Muscle of arm (tissue), 12 donors: ENCODE data around the gene HSPA1L. TPM values are rescaled to one million over a fixed set of nuclear protein-coding genes. Genes with fewer than 3 reads are reported as not detected.
"Not testable (repeated sequence)": the region's sequence is repeated elsewhere in the genome, so short reads cannot be mapped to it uniquely, and the experiment has no call there.

Experiments
- DNase-seq: peaks from one replicate; pipeline ENCODE4 v3.0.0-alpha.2; 2013
- polyA plus RNA-seq, 12 donors: library from polyadenylated mRNA; unstranded; fragments of 120-200 nt; gene quantifications; one replicate each; pipeline ENCODE4 v1.2.1, GENCODE V29; 2013; ENCODE audit not compliant: insufficient read length in 12 of 12

Gene HSPA1L
- polyA plus RNA-seq, 12 donors: 3.6 to 5.5 (median 4.5) TPM; not detected in 2

- DNase-seq: no peak
These were observed 22.5 kb upstream of the HSPA1L start for GRCh38 chr6:31837369-31838113.

GRCh38 chr6:31836474-31837368, 21.6 kb upstream of the HSPA1L start:
- DNase-seq: no peak

- DNase-seq: no peak
These were observed 21.0 kb upstream of the HSPA1L start for GRCh38 chr6:31836047-31836473.

- DNase-seq: peak; percentile 93
These were observed 19.5 kb upstream of the HSPA1L start for GRCh38 chr6:31834367-31835250.

GRCh38 chr6:31831350-31832215, 16.5 kb upstream of the HSPA1L start:
- DNase-seq: no peak

GRCh38 chr6:31830886-31831335, 15.8 kb upstream of the HSPA1L start:
- DNase-seq: no peak

- DNase-seq: peak; percentile 60
These were observed 14.7 kb upstream of the HSPA1L start for GRCh38 chr6:31829633-31830283.

GRCh38 chr6:31827286-31828079, 12.4 kb upstream of the HSPA1L start, which contains the start of gene HSPA1B:
Gene HSPA1B (plus strand): TSS chr6:31827738. CDS start chr6:31827951, 213 bp downstream.
- DNase-seq: peak; percentile 99

- peak; percentile 93 for DNase-seq
These were observed 11.8 kb upstream of the HSPA1L start for GRCh38 chr6:31826793-31827285.

- DNase-seq: no peak
These were observed 10.5 kb upstream of the HSPA1L start for GRCh38 chr6:31825553-31825952.

- not testable (repeated sequence) for DNase-seq
These were observed 8.6 kb upstream of the HSPA1L start for GRCh38 chr6:31823592-31824196.

- peak; percentile 73 for DNase-seq
These were observed 7.1 kb upstream of the HSPA1L start for GRCh38 chr6:31822036-31822821.

- peak; percentile 68 for DNase-seq
These were observed 6.4 kb upstream of the HSPA1L start for GRCh38 chr6:31821301-31822035.

GRCh38 chr6:31820399-31820798, 5.3 kb upstream of the HSPA1L start:
- DNase-seq: not testable (repeated sequence)

- DNase-seq: no peak
These were observed 4.8 kb upstream of the HSPA1L start for GRCh38 chr6:31819871-31820299.

- not testable (repeated sequence) for DNase-seq
These were observed 2.9 kb upstream of the HSPA1L start for GRCh38 chr6:31817929-31818511.
